22Rv1 (cell line): Measurements from ENCODE around the gene CCN6.

Source experiments
- H3K27ac ChIP-seq: fragments of 450-650 bp; 2 replicates; pipeline ENCODE4 v1.5.1; 2017
- CTCF ChIP-seq: fragments of 450-650 bp; IDR thresholded peaks from 2 replicates; pipeline ENCODE4 v1.5.1; 2017; ENCODE audit warnings: mild to moderate bottlenecking
- ZFX ChIP-seq: fragments of 450-650 bp; IDR thresholded peaks from 2 replicates; pipeline ENCODE4 v1.6.1; 2017; ENCODE audit warnings: antibody characterized with exemption, borderline replicate concordance

CCN6 gene

DNA sequence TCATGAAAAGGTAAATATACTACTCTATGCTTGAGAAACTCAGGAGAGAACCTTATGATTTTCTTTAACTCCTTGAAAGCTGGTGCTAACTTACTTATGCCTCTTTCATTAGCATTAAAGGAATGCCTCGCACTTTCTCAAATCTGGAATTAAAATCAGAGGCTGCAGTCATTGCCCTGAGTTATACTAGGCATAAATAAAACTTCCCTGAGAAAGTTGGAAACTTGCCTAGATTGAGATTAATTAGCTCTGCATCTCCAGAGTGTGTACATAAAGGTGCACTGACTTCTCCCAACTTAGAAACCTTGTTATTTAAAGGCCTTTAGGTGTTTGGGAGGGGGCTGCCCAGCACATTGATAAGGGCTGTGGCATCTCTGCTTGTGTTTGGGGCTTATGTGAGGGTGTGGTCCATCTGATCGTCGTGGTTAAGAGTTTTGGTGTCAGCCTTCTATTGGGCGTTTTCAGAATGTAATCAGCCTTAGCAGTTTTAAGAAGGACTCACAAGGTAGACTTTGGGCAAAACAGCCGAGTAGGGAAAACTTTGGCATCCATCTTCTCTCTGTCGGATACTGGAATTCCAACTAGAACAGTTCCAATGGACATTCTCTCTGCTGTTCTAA is 32.1 kb upstream of the CCN6 start:
- no peak overlapping the region for H3K27ac ChIP-seq
- TF ChIP-seq CTCF (no peak), ZFX (no peak)

DNA sequence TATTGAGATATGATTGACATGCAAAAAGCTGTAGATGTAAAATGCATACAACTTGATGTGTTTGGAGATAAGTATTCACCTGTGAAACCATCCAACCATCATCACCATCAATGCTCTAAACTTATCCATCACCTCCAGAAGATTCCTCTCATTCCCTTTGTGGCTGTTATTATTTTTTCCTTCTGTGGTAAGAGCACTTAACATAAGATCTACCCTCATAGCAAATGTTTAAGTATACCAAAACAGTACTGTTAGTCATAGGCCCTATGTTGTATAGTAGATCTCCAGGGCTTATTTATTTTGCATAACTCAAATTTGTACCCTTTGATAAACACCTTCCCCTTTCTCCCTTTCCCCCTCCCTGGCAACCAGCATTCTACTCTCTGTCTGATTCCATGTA is 31.2 kb upstream of the CCN6 start:
- no peak for TF ChIP-seq CTCF
- TF ChIP-seq ZFX, result no peak

DNA sequence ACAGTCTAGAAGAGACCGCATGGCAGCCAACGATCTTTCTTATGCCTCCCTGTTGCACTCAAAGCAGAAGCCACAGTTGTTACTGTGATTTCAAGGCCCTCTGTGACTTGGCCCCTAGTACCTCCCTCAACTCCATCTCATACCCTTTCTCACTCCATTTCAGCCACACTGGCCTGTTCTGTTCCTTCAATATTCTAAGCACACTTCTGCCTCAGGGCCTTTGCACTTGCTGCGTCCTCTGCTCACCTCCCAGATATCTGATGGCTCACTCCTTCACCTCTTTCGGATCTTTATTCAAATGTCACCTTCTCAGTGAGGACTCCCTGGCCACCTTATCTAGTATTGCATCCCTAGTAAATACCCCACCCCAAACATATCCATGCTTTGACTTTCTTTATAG is 29.4 kb upstream of the CCN6 start:
- no peak overlapping the region for H3K27ac ChIP-seq

More for the DNA sequence above, 31.2 kb upstream of the CCN6 start:
- no peak overlapping the region for H3K27ac ChIP-seq

GRCh38 chr6:112026933-112027332 is 27.0 kb upstream of the CCN6 start:
- no peak overlapping the region for H3K27ac ChIP-seq
- no peak for TF ChIP-seq CTCF

More for the DNA sequence above, 29.4 kb upstream of the CCN6 start:
- TF ChIP-seq CTCF (no peak), ZFX (no peak)

GRCh38 chr6:112027942-112028674 is 25.8 kb upstream of the CCN6 start:
- no peak for TF ChIP-seq CTCF
- no peak for TF ChIP-seq ZFX
- H3K27ac ChIP-seq, result no peak overlapping the region

DNA sequence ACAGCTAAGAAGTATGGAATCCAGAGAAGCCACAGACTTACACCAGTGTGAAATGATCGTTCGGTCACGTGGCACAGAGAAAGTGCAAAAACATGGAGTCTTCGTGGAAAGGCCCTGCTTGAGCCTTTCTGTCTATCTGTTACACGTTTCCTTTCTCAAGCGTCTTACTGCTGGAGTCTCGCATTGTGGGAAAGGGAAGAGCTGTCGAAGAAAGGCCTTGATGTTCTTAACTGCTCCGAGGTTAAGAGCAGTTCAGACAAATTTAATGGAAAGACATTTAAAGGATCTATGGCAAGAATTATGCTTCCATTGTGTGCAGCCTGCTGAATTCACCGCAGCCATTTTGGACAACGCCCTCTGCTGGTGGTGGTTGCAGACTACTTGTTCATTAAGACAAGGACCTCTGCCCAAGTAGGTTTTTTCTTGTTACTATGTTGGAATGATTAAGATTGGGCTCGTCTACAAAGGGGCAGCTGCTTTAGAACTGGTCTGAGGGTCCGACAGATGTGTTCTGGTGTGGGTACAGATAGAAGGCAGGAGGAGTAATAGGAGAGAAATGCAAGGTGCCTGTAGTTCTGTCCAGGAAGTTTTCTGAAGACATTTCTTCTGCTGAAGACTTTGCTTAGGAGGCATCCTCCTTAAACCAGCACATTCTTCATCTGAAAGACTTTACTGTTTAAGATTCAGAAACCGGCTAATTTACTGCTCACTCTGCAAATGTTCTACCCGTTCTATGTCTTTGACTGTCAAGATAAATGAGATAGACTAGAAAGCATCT is 24.7 kb upstream of the CCN6 start:
- no peak for TF ChIP-seq ZFX
- TF ChIP-seq CTCF, result peak; percentile 92
- no peak overlapping the region for H3K27ac ChIP-seq
